ENCODE measurements around the gene IL31. TPM values are rescaled to one million over a fixed set of nuclear protein-coding genes. Genes with fewer than 3 reads are reported as not detected.
"Not testable (repeated sequence)": the region's sequence is repeated elsewhere in the genome, so short reads cannot be mapped to it uniquely, and the experiment has no call there.

The IL31 gene
- total and polyA plus RNA-seq, 8 donors, result not detected

DNA sequence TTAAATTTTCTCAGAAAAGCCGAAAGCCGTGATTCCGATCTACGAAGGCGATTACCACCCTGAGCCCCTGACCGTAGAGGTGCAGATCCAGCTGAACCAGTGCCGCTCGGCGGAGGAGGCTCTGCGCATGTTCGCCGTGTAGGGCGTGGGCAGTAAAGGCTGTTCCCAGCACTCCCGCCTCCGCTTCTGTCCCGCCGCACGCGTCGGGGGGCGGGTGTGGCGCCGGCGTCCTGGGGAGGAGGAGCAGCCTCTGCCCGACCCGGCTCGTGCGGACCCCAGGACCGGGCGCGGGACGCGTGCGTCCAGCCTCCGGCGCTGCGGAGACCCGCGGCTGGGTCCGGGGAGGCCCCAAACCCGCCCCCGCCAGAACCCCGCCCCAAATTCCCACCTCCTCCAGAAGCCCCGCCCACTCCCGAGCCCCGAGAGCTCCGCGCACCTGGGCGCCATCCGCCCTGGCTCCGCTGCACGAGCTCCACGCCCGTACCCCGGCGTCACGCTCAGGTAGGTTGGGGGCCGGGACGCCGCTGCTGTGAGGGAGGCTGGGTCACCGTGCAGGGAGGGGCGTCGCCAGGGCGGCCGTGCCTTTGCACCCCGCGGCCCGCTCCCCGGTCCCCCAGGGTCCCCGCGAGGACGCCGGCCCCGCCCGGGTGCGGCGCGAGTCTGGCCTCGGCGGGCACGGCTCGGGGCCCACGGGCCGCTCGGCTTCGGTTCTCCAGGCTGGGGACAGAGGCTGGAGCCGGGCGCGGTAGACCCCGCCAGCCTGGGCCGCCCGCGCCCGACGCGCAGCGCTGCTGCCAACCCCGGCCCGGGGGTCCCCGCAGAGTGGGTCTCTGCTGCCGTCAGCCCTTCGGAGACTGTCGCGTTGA lies 29.5 kb upstream of the IL31 start, which contains the start of gene B3GNT4:
B3GNT4 (plus strand) TSS at position 409 of the 866 bp plus-strand sequence. CDS start 910 bp downstream, outside the sequence.
- Histone ChIP-seq H3K4me1 (peaks cover 0 to 17% of the 10 kb centered on the region in 2 donors), H3K4me3 (peak within 1 kb of the TSS; percentile 50 to 62), H3K27me3 (peaks cover 22 to 81% of the 10 kb centered on the region in 2 donors), H3K9me3 (no peaks in the 10 kb centered on the region), H3K27ac (no peak within 1 kb of the TSS), H3K36me3 (peaks cover 0 to 20% of the 10 kb centered on the region in 2 donors)
- peak; percentile 92 for ATAC-seq
- DNase-seq, result peak in 3 of 4 donors; percentile 57 to 89 (median 69)
- TF ChIP-seq, protein P1, sequence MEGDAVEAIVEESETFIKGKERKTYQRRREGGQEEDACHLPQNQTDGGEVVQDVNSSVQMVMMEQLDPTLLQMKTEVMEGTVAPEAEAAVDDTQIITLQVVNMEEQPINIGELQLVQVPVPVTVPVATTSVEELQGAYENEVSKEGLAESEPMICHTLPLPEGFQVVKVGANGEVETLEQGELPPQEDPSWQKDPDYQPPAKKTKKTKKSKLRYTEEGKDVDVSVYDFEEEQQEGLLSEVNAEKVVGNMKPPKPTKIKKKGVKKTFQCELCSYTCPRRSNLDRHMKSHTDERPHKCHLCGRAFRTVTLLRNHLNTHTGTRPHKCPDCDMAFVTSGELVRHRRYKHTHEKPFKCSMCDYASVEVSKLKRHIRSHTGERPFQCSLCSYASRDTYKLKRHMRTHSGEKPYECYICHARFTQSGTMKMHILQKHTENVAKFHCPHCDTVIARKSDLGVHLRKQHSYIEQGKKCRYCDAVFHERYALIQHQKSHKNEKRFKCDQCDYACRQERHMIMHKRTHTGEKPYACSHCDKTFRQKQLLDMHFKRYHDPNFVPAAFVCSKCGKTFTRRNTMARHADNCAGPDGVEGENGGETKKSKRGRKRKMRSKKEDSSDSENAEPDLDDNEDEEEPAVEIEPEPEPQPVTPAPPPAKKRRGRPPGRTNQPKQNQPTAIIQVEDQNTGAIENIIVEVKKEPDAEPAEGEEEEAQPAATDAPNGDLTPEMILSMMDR (IDR thresholded peaks at IDR 0.05), result no peak
- intact Hi-C loops (cut with DNase I), result no loop called here

- intact Hi-C loops (cut with DNase I); DNase-seq; H3K27ac ChIP-seq; ATAC-seq; H3K9me3 ChIP-seq: not testable (repeated sequence)
- H3K4me1 ChIP-seq, result peaks cover 0 to 17% of the 10 kb centered on the region in 2 donors
- peaks cover 22 to 88% of the 10 kb centered on the region in 2 donors for H3K27me3 ChIP-seq
- peaks cover 0 to 13% of the 10 kb centered on the region in 2 donors for H3K36me3 ChIP-seq
- H3K4me3 ChIP-seq, result peak overlapping the region; percentile 50 to 62
Measured at GRCh38 chr12:122202811-122203210, 28.8 kb upstream of the IL31 start.

DNA sequence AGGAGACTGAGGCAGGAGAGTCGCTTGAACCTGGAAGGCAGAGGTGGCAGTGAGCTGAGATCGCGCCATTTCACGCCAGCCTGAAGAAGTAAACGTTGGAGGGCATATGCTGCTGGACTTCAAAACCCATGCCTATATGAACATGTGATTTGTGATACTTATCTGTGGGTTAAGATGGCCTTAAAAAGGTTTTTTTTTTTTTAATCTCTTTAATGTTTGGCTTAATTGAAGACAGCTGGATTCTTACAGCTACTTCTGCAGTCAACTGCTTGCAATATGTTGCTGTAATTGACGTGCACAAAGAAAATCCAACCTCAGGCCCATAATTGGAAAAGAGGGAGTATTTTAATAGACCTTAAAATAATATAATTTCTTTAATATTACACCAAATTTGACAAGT lies 28.0 kb upstream of the IL31 start:
- H3K9me3 ChIP-seq, result no peaks in the 10 kb centered on the region
- H3K4me1 ChIP-seq, result peaks cover 0 to 17% of the 10 kb centered on the region in 2 donors
- no peak overlapping the region for H3K4me3 ChIP-seq
- intact Hi-C loops (cut with DNase I), result no loop called here
- H3K27ac ChIP-seq, result no peak overlapping the region
- DNase-seq (no peak), ATAC-seq (no peak)
- TF ChIP-seq, protein P1 (IDR thresholded peaks at IDR 0.05), result no peak
- H3K36me3 ChIP-seq, result peaks cover 0 to 5% of the 10 kb centered on the region in 2 donors
- peaks cover 22 to 94% of the 10 kb centered on the region in 2 donors for H3K27me3 ChIP-seq

DNA sequence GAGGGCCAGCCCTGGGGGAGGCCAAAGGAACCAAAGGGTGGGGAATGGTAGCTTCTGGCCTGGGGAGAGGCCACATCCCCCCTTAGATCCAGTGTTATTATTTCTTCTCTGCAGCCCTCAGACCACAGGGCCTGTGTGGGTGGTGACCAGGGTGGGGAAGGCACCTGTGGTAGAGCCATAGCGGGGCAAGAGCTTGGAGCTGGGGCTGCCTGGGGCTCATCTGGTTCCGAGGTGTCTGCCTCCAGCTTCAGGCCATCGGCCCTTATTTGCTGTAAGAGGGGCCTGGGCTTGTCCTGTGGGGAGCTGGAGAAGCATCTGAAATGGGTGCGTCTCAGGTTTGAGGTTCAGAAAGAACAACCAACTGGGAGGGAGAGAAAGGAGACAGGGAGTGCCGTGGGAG lies 27.4 kb upstream of the IL31 start:
- DNase-seq (no peak), ATAC-seq (no peak)
- TF ChIP-seq, protein P1 (IDR thresholded peaks at IDR 0.05), result no peak
- Histone ChIP-seq H3K4me1 (peaks cover 0 to 17% of the 10 kb centered on the region in 2 donors), H3K4me3 (no peak overlapping the region), H3K9me3 (no peaks in the 10 kb centered on the region), H3K27me3 (peaks cover 22 to 92% of the 10 kb centered on the region in 2 donors), H3K36me3 (no peaks in the 10 kb centered on the region), H3K27ac (no peak overlapping the region)
- intact Hi-C loops (cut with DNase I), result no loop called here

GRCh38 chr12:122200541-122201175 lies 26.6 kb upstream of the IL31 start:
- no peaks in the 10 kb centered on the region for H3K36me3 ChIP-seq
- peaks cover 22 to 84% of the 10 kb centered on the region in 2 donors for H3K27me3 ChIP-seq
- DNase-seq (no peak), ATAC-seq (no peak)
- H3K4me3 ChIP-seq, result no peak overlapping the region
- TF ChIP-seq, protein P1 (IDR thresholded peaks at IDR 0.05), result no peak
- no peaks in the 10 kb centered on the region for H3K9me3 ChIP-seq
- H3K27ac ChIP-seq, result no peak overlapping the region
- H3K4me1 ChIP-seq, result peaks cover 0 to 17% of the 10 kb centered on the region in 2 donors
- intact Hi-C loops (cut with DNase I), result no loop called here

Measured in left lung (tissue), 10 donors.